Measurements from ENCODE around the gene ZG16.
"Not testable (repeated sequence)": the region's sequence is repeated elsewhere in the genome, so short reads cannot be mapped to it uniquely, and the experiment has no call there.

ZG16 gene

GRCh38 chr16:29790183-29790948, 12.3 kb downstream of the ZG16 start, which contains the start of gene KIF22:
KIF22 (plus strand) TSS chr16:29790751; CDS start chr16:29790760, 9 bp downstream.
- TF ChIP-seq CTCF (IDR thresholded peaks at IDR 0.05; ENCODE audit: borderline replicate concordance, control extremely low read depth, extremely low read depth, insufficient read depth, missing control alignments) = peak; percentile 85
- peak; percentile 100 for DNase-seq (ENCODE audit: low spot score)
- in situ Hi-C loops (cut with MboI; ENCODE audit: low sequenced_read_pairs, unreplicated experiment) = no loop called here

GRCh38 chr16:29790949-29791844, 13.1 kb downstream of the ZG16 start:
- no peak for DNase-seq (ENCODE audit: low spot score)
- no peak for TF ChIP-seq CTCF (IDR thresholded peaks at IDR 0.05; ENCODE audit: borderline replicate concordance, control extremely low read depth, extremely low read depth, insufficient read depth, missing control alignments)
- in situ Hi-C loops (cut with MboI; ENCODE audit: low sequenced_read_pairs, unreplicated experiment) = no loop called here

- TF ChIP-seq CTCF (IDR thresholded peaks at IDR 0.05; ENCODE audit: borderline replicate concordance, control extremely low read depth, extremely low read depth, insufficient read depth, missing control alignments) = no peak
- no peak for DNase-seq (ENCODE audit: low spot score)
- in situ Hi-C loops (cut with MboI; ENCODE audit: low sequenced_read_pairs, unreplicated experiment) = no loop called here
These were observed 14.1 kb downstream of the ZG16 start for GRCh38 chr16:29791845-29792807.

- DNase-seq (ENCODE audit: low spot score); in situ Hi-C loops (cut with MboI; ENCODE audit: low sequenced_read_pairs, unreplicated experiment): not testable (repeated sequence)
These were observed 15.1 kb downstream of the ZG16 start for GRCh38 chr16:29793153-29793552.

GRCh38 chr16:29794231-29794710, 16.2 kb downstream of the ZG16 start:
- TF ChIP-seq CTCF (IDR thresholded peaks at IDR 0.05; ENCODE audit: borderline replicate concordance, control extremely low read depth, extremely low read depth, insufficient read depth, missing control alignments) = no peak
- no peak for DNase-seq (ENCODE audit: low spot score)
- in situ Hi-C loops (cut with MboI; ENCODE audit: low sequenced_read_pairs, unreplicated experiment) = no loop called here

- in situ Hi-C loops (cut with MboI; ENCODE audit: low sequenced_read_pairs, unreplicated experiment) = no loop called here
- no peak for TF ChIP-seq CTCF (IDR thresholded peaks at IDR 0.05; ENCODE audit: borderline replicate concordance, control extremely low read depth, extremely low read depth, insufficient read depth, missing control alignments)
- no peak for DNase-seq (ENCODE audit: low spot score)
These were observed 24.4 kb downstream of the ZG16 start for GRCh38 chr16:29802416-29802935.
